Neural crest cell (in vitro differentiated cells): ENCODE results near the gene STARD6. TPM values are rescaled to one million over a fixed set of nuclear protein-coding genes. Genes with fewer than 3 reads are reported as not detected.
"Not testable (repeated sequence)": the region's sequence is repeated elsewhere in the genome, so short reads cannot be mapped to it uniquely, and the experiment has no call there.

Experiments
- DNase-seq: peaks from one replicate; pipeline ENCODE4 v3.0.0; 2021; ENCODE audit warnings: low read depth, mixed read lengths, low spot score
- H3K27ac Mint-ChIP-seq: one replicate; pipeline ENCODE4 v1.8.0; 2021; ENCODE audit warnings: mild to moderate bottlenecking, mixed read lengths; ENCODE audit not compliant: unreplicated experiment
- H3K27me3 Mint-ChIP-seq: 2 replicates; pipeline ENCODE4 v1.8.0; 2021; ENCODE audit warnings: low read depth, mild to moderate bottlenecking, mixed read lengths
- H3K36me3 Mint-ChIP-seq: 2 replicates; pipeline ENCODE4 v1.8.0; 2021; ENCODE audit warnings: low read depth, mild to moderate bottlenecking, mixed read lengths
- H3K4me1 Mint-ChIP-seq: 2 replicates; pipeline ENCODE4 v1.8.0; 2021; ENCODE audit warnings: mixed read lengths
- H3K4me3 Mint-ChIP-seq: one replicate; pipeline ENCODE4 v1.8.0; 2021; ENCODE audit warnings: mild to moderate bottlenecking, mixed read lengths
- H3K9me3 Mint-ChIP-seq: 2 replicates; pipeline ENCODE4 v1.8.0; 2021; ENCODE audit warnings: mixed read lengths
- total RNA-seq: library from RNA; stranded (reverse); gene quantifications from 2 replicates; pipeline ENCODE4 v1.2.1, GENCODE V29; 2021
- TF ChIP-seq, protein P1 (sequence below): fragments of 200-600 bp; sonication (generic); conservative IDR thresholded peaks from 2 replicates; pipeline ENCODE4 v1.5.0; 2021; ENCODE audit warnings: antibody characterized with exemption, mild to moderate bottlenecking

Gene STARD6
- total RNA-seq, 1 donor from 2014 or later = 0.35 TPM

DNA sequence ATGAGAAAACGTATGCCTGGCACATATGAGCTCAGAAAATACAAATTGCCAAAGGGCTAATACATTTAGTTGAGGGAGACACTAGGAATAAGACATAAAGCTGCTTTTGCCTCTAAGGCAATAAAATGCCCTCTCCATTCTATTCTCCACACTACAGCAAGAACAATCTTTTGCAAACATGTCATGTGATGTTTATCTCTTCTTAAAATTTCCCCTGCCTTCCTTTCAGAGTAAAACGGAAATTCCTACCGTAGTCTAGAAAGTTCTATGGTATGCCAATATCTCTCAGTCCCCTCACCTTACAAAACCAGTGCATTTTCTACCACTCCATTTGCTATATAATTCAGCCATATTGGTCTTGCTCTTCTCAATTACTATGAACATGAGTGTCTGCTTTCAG lies 33.2 kb upstream of the STARD6 start:
- no peak for DNase-seq
- Mint-ChIP-seq H3K4me1 (peaks cover 19% of the 10 kb centered on the region), H3K36me3 (peaks cover 6% of the 10 kb centered on the region), H3K27me3 (no peaks in the 10 kb centered on the region), H3K27ac (no peak overlapping the region), H3K9me3 (peaks cover 8% of the 10 kb centered on the region), H3K4me3 (no peak overlapping the region)
- TF ChIP-seq, protein P1, sequence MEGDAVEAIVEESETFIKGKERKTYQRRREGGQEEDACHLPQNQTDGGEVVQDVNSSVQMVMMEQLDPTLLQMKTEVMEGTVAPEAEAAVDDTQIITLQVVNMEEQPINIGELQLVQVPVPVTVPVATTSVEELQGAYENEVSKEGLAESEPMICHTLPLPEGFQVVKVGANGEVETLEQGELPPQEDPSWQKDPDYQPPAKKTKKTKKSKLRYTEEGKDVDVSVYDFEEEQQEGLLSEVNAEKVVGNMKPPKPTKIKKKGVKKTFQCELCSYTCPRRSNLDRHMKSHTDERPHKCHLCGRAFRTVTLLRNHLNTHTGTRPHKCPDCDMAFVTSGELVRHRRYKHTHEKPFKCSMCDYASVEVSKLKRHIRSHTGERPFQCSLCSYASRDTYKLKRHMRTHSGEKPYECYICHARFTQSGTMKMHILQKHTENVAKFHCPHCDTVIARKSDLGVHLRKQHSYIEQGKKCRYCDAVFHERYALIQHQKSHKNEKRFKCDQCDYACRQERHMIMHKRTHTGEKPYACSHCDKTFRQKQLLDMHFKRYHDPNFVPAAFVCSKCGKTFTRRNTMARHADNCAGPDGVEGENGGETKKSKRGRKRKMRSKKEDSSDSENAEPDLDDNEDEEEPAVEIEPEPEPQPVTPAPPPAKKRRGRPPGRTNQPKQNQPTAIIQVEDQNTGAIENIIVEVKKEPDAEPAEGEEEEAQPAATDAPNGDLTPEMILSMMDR = no peak

DNA sequence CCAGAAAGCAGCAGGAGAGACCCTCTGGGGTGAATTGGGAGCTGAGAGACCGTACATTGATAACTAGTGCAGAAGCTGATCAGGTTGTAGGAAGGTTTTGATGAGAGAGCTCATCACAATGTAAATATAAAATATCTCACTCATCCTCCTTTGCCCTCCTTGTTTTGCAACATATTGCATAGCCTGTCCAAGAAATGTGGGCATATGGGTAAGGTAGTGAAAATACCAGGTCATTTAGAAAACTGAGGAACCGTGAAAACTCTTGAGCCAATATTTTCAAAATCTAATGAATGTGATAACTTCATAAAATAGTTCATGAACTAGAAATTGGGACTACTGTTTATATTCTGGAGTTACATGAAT lies 31.5 kb upstream of the STARD6 start:
- Mint-ChIP-seq H3K36me3 (peaks cover 6% of the 10 kb centered on the region), H3K9me3 (peaks cover 8% of the 10 kb centered on the region), H3K27ac (no peak overlapping the region), H3K27me3 (no peaks in the 10 kb centered on the region), H3K4me1 (peaks cover 20% of the 10 kb centered on the region), H3K4me3 (no peak overlapping the region)
- DNase-seq = no peak
- TF ChIP-seq, protein P1 = no peak

DNA sequence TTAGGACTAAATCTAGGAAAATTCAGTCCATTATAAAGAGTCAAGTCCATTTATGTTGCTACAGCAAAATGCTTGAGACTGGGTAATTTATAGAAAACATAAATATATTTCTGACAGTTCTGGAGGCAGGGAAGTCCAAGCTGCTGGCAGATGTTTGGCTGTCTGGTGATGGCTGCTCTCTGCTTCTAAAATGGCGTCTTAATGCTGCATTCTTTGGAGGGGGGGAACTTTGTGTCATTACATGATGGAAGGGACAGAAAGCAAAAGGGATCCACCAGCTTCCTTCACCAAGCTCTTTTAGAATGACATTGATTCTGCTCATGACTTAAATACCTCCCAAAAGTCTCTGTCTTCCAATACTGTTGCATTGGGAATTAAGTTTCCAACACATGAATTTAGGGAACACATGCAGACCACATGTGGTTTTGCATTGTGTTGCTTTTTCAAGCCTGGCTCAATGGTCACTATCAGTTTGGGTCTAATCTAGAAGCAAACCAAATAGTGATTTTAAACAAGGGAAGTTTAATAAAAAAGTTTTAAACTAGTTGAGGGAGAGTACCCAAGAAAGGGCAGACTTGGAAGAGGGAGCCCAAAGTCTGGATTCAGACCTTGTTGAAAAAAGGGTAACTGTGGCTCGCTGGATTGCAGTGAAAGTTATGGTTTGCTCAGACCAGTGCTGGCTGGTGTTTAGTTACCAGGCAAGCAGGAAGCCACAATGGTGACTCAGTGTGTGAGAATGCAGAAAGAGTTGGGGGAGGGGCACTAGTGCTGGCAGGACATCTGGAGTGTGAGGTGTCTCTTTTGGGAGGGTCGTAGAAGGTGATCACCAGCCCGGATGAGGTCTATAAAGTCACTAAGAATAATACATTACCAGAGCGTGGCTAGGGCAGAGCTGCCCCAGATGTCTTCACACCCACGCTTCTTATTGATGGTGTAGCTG lies 30.8 kb upstream of the STARD6 start:
- Mint-ChIP-seq H3K36me3 (peaks cover 6% of the 10 kb centered on the region), H3K27me3 (no peaks in the 10 kb centered on the region), H3K4me1 (peaks cover 20% of the 10 kb centered on the region), H3K27ac (peak overlapping the region; percentile 21), H3K4me3 (peak overlapping the region; percentile 3), H3K9me3 (peaks cover 8% of the 10 kb centered on the region)
- TF ChIP-seq, protein P1 = no peak
- DNase-seq = no peak

DNA sequence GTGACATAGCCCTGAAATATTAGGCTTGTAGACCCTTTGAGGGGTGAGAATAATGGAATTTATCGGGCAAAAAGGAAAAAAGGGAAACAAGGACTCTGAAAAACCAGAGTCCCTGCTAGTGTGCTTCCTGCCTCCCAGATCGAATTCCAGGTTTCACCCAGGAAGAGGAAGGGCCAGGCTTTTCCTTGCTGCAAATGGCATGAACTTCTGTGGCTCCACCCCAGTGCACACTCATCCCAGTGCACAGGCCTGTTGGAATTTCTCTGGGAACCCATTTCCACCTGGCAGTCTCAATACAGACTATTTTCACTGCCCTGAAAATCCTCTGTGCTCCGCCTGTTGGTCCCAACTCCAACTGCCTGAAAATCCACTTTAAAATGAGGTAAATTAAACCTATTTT lies 30.0 kb upstream of the STARD6 start:
- no peak overlapping the region for H3K4me3 Mint-ChIP-seq
- TF ChIP-seq, protein P1 = no peak

DNA sequence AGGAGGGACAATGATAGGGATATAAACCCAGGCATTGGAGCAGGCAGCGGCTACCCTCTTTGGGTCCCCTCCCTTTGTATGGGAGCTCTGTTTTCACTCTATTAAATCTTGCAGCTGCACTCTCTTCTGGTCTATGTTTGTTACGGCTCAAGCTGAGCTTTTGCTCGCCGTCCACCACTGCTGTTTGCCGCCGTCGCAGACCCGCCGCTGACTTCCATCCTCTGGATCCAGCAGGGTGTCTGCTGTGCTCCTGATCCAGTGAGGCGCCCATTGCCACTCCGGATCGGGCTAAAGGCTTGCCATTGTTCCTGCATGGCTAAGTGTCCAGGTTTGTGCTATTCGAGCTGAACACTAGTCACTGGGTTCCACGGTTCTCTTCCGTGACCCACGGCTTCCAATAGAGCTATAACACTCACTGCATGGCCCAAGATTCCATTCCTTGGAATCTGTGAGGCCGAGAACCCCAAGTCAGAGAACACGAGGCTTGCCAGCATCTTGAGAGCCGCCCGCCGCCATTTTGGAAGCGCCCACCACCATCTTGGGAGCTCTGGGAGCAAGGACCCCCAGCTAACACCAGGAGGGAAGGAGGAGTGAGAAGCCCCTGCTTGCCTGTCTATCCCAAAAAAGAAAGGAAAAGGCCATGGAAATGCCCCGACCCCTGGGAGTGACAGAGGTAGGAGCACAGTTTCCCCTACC lies 29.3 kb upstream of the STARD6 start:
- H3K36me3 Mint-ChIP-seq, H3K27me3 Mint-ChIP-seq, H3K4me3 Mint-ChIP-seq, H3K27ac Mint-ChIP-seq, DNase-seq, H3K9me3 Mint-ChIP-seq: not testable (repeated sequence)
- H3K4me1 Mint-ChIP-seq = peaks cover 23% of the 10 kb centered on the region

More for the DNA sequence above, 30.0 kb upstream of the STARD6 start:
- Mint-ChIP-seq H3K36me3 (peaks cover 6% of the 10 kb centered on the region), H3K27me3 (no peaks in the 10 kb centered on the region), H3K4me1 (peaks cover 21% of the 10 kb centered on the region), H3K27ac (no peak overlapping the region), H3K9me3 (peaks cover 8% of the 10 kb centered on the region)
- DNase-seq = no peak

DNA sequence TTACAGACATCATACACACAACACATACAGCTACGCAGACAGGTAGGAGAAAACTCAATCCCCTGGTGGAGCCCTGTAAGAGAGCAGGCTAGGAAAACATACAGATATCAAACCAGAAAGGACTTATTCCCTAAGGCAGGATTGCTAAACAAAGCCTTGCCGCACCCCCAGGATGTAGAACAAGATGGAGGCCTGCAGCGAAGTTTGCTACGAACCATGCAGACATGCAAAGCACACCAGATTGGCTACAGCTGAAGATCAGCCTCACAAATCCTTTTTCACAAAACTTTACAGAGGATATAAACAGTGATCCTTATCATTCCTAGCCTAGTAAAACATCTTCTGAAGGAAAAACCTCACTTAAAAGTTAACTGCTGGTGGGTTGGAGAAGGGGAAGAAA lies 28.4 kb upstream of the STARD6 start:
- H3K9me3 Mint-ChIP-seq = peaks cover 8% of the 10 kb centered on the region
- no peak for DNase-seq
- peaks cover 23% of the 10 kb centered on the region for H3K4me1 Mint-ChIP-seq
- no peak overlapping the region for H3K4me3 Mint-ChIP-seq
- H3K27ac Mint-ChIP-seq = no peak overlapping the region
- H3K27me3 Mint-ChIP-seq = no peaks in the 10 kb centered on the region
- TF ChIP-seq, protein P1 = no peak
- H3K36me3 Mint-ChIP-seq = peaks cover 13% of the 10 kb centered on the region
